Mucosa of stomach (tissue), 1 donor: Measurements from ENCODE around the gene EFEMP2.

Experiments used
- H3K27me3 ChIP-seq: one replicate; pipeline ENCODE4 v1.7.0; 2013; ENCODE audit warnings: mild to moderate bottlenecking, low read length; ENCODE audit not compliant: control insufficient read depth, insufficient read depth
- H3K36me3 ChIP-seq: one replicate; pipeline ENCODE4 v1.7.0; 2013; ENCODE audit warnings: low read length; ENCODE audit not compliant: control insufficient read depth, insufficient read depth
- H3K4me1 ChIP-seq: one replicate; pipeline ENCODE4 v1.7.0; 2013; ENCODE audit warnings: mild to moderate bottlenecking, low read length; ENCODE audit not compliant: control insufficient read depth, insufficient read depth
- H3K4me3 ChIP-seq: one replicate; pipeline ENCODE4 v1.7.0; 2013; ENCODE audit warnings: low read length
- H3K9ac ChIP-seq: one replicate; pipeline ENCODE4 v1.7.0; 2013; ENCODE audit warnings: mild to moderate bottlenecking, low read length, moderate library complexity
- H3K9me3 ChIP-seq: one replicate; pipeline ENCODE4 v1.7.0; 2013; ENCODE audit warnings: mild to moderate bottlenecking, low read length, moderate library complexity; ENCODE audit not compliant: control insufficient read depth
- donor health status: Pancreatic carcinoma.

Gene EFEMP2

GRCh38 chr11:65872586-65873317, at the start of gene EFEMP2:
Gene EFEMP2 (minus strand): TSS chr11:65872800. CDS start chr11:65872354, 446 bp downstream.
- H3K9ac ChIP-seq, result peak within 1 kb of the TSS; percentile 65
- no peaks in the 10 kb centered on the region for H3K9me3 ChIP-seq
- no peaks in the 10 kb centered on the region for H3K36me3 ChIP-seq
- peak within 1 kb of the TSS; percentile 26 for H3K4me3 ChIP-seq
- H3K4me1 ChIP-seq, result peaks cover 11% of the 10 kb centered on the region
- peaks cover 5% of the 10 kb centered on the region for H3K27me3 ChIP-seq

- no peaks in the 10 kb centered on the region for H3K27me3 ChIP-seq
- H3K9me3 ChIP-seq, result no peaks in the 10 kb centered on the region
- H3K4me3 ChIP-seq, result no peak overlapping the region
- H3K4me1 ChIP-seq, result peaks cover 26% of the 10 kb centered on the region
- H3K36me3 ChIP-seq, result peaks cover 4% of the 10 kb centered on the region
- no peak overlapping the region for H3K9ac ChIP-seq
Observed at GRCh38 chr11:65921876-65922275, 49.3 kb upstream of the EFEMP2 start.

- Histone ChIP-seq H3K27me3 (no peaks in the 10 kb centered on the region), H3K36me3 (peaks cover 4% of the 10 kb centered on the region), H3K9ac (no peak overlapping the region), H3K4me3 (no peak overlapping the region), H3K4me1 (peaks cover 33% of the 10 kb centered on the region), H3K9me3 (no peaks in the 10 kb centered on the region)
Observed at GRCh38 chr11:65921033-65921555, 48.5 kb upstream of the EFEMP2 start.

- no peaks in the 10 kb centered on the region for H3K27me3 ChIP-seq
- no peaks in the 10 kb centered on the region for H3K9me3 ChIP-seq
- peak overlapping the region; percentile 60 for H3K9ac ChIP-seq
- peaks cover 4% of the 10 kb centered on the region for H3K36me3 ChIP-seq
- H3K4me3 ChIP-seq, result peak overlapping the region; percentile 31
- peaks cover 36% of the 10 kb centered on the region for H3K4me1 ChIP-seq
Observed at GRCh38 chr11:65920372-65920802, 47.8 kb upstream of the EFEMP2 start.

GRCh38 chr11:65919573-65920371, 47.2 kb upstream of the EFEMP2 start:
- Histone ChIP-seq H3K4me3 (peak overlapping the region; percentile 31), H3K4me1 (peaks cover 42% of the 10 kb centered on the region), H3K9me3 (no peaks in the 10 kb centered on the region), H3K36me3 (peaks cover 4% of the 10 kb centered on the region), H3K9ac (peak overlapping the region; percentile 60), H3K27me3 (no peaks in the 10 kb centered on the region)

- Histone ChIP-seq H3K27me3 (no peaks in the 10 kb centered on the region), H3K36me3 (peaks cover 4% of the 10 kb centered on the region), H3K9me3 (no peaks in the 10 kb centered on the region), H3K4me1 (peaks cover 42% of the 10 kb centered on the region), H3K4me3 (peak within 1 kb of the TSS; percentile 97), H3K9ac (peak within 1 kb of the TSS; percentile 98)
Observed at GRCh38 chr11:65919141-65919572, 46.6 kb upstream of the EFEMP2 start, which contains the start of gene DRAP1. Gene DRAP1 (plus strand): TSS chr11:65919426. CDS start chr11:65919502, 76 bp downstream.

- H3K9me3 ChIP-seq, result no peaks in the 10 kb centered on the region
- H3K4me3 ChIP-seq, result peak within 1 kb of the TSS; percentile 97
- peak within 1 kb of the TSS; percentile 98 for H3K9ac ChIP-seq
- H3K27me3 ChIP-seq, result no peaks in the 10 kb centered on the region
- H3K4me1 ChIP-seq, result peaks cover 42% of the 10 kb centered on the region
- peaks cover 4% of the 10 kb centered on the region for H3K36me3 ChIP-seq
Observed at GRCh38 chr11:65918211-65919140, 45.9 kb upstream of the EFEMP2 start, which contains the start of gene C11orf68. Gene C11orf68 (minus strand): TSS chr11:65919062. CDS start chr11:65919031, 31 bp downstream.

- no peaks in the 10 kb centered on the region for H3K9me3 ChIP-seq
- no peaks in the 10 kb centered on the region for H3K27me3 ChIP-seq
- peak overlapping the region; percentile 98 for H3K9ac ChIP-seq
- H3K4me1 ChIP-seq, result peaks cover 45% of the 10 kb centered on the region
- H3K4me3 ChIP-seq, result peak overlapping the region; percentile 97
- peaks cover under 1% of the 10 kb centered on the region for H3K36me3 ChIP-seq
Observed at GRCh38 chr11:65917434-65918210, 45.0 kb upstream of the EFEMP2 start.

GRCh38 chr11:65917077-65917433, 44.5 kb upstream of the EFEMP2 start:
- H3K36me3 ChIP-seq, result no peaks in the 10 kb centered on the region
- H3K4me3 ChIP-seq, result no peak overlapping the region
- H3K27me3 ChIP-seq, result no peaks in the 10 kb centered on the region
- no peaks in the 10 kb centered on the region for H3K9me3 ChIP-seq
- no peak overlapping the region for H3K9ac ChIP-seq
- peaks cover 51% of the 10 kb centered on the region for H3K4me1 ChIP-seq

- Histone ChIP-seq H3K36me3 (no peaks in the 10 kb centered on the region), H3K4me3 (no peak overlapping the region), H3K9ac (no peak overlapping the region), H3K27me3 (no peaks in the 10 kb centered on the region), H3K9me3 (no peaks in the 10 kb centered on the region), H3K4me1 (peaks cover 57% of the 10 kb centered on the region)
Observed at GRCh38 chr11:65916391-65916790, 43.8 kb upstream of the EFEMP2 start.

GRCh38 chr11:65915821-65916251, 43.2 kb upstream of the EFEMP2 start:
- no peaks in the 10 kb centered on the region for H3K27me3 ChIP-seq
- no peaks in the 10 kb centered on the region for H3K36me3 ChIP-seq
- H3K9ac ChIP-seq, result no peak overlapping the region
- no peaks in the 10 kb centered on the region for H3K9me3 ChIP-seq
- peaks cover 57% of the 10 kb centered on the region for H3K4me1 ChIP-seq
- no peak overlapping the region for H3K4me3 ChIP-seq
